GM12875 (cell line): ENCODE data around the gene GPR162.

Experiments used
- H3K4me3 ChIP-seq: one replicate; pipeline ENCODE4 v1.5.1; 2011; ENCODE audit warnings: low read depth, low read length, control low read depth
- TF ChIP-seq, protein P1 (sequence below): IDR thresholded peaks from 2 replicates; pipeline ENCODE4 v1.5.1; 2011; ENCODE audit warnings: low read depth, mild to moderate bottlenecking, control low read depth, inconsistent platforms, low read length, moderate library complexity, borderline replicate concordance; ENCODE audit not compliant: insufficient read depth

The GPR162 gene

DNA sequence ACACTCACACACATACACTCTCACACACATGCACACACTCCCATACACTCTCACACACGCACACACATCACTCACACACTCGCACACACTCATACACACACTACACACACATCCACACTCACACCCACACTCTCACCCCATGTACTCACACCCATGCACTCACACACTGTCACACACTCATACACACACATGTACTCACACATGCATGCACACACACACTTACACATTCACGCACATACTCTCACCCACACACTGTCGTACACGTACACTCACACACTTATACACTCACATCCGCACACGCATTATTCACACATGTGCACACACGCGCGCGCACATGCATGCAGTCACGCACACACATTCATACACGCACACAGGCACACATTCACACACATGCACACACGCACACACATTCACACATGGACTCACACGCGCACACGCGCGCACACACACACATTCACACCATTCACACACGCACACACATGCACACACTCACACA lies 3.9 kb upstream of the GPR162 start:
- H3K4me3 ChIP-seq: no peak overlapping the region
- TF ChIP-seq, protein P1, sequence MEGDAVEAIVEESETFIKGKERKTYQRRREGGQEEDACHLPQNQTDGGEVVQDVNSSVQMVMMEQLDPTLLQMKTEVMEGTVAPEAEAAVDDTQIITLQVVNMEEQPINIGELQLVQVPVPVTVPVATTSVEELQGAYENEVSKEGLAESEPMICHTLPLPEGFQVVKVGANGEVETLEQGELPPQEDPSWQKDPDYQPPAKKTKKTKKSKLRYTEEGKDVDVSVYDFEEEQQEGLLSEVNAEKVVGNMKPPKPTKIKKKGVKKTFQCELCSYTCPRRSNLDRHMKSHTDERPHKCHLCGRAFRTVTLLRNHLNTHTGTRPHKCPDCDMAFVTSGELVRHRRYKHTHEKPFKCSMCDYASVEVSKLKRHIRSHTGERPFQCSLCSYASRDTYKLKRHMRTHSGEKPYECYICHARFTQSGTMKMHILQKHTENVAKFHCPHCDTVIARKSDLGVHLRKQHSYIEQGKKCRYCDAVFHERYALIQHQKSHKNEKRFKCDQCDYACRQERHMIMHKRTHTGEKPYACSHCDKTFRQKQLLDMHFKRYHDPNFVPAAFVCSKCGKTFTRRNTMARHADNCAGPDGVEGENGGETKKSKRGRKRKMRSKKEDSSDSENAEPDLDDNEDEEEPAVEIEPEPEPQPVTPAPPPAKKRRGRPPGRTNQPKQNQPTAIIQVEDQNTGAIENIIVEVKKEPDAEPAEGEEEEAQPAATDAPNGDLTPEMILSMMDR: no peak

DNA sequence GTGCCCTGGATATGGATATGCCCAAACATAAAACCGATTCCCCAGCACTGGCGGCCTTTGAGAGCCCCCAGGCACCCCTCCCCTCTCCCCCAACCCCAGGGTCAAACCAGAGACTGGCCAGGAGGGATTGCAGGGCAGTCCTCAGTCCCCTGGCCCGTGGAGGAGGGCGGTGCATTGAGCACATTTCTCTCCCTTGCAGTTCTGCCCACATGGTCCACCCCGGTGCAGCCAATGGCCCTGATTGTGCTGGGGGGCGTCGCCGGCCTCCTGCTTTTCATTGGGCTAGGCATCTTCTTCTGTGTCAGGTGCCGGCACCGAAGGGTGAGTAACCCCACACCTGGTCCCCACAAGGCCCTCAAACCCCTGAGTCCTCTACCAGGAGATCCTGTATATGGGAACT lies 3.4 kb upstream of the GPR162 start:
- TF ChIP-seq, protein P1: no peak

GRCh38 chr12:6818645-6819044 lies 3.0 kb upstream of the GPR162 start:
- H3K4me3 ChIP-seq: no peak overlapping the region
- TF ChIP-seq, protein P1: no peak

More for the DNA sequence above, 3.4 kb upstream of the GPR162 start:
- H3K4me3 ChIP-seq: no peak overlapping the region

GRCh38 chr12:6819106-6820030 lies 2.3 kb upstream of the GPR162 start:
- TF ChIP-seq, protein P1: peak; percentile 10; the same call in 1 of the 2 replicates
- no peak overlapping the region for H3K4me3 ChIP-seq

GRCh38 chr12:6820166-6820565 lies 1.5 kb upstream of the GPR162 start:
- H3K4me3 ChIP-seq: no peak overlapping the region
- TF ChIP-seq, protein P1: no peak

- H3K4me3 ChIP-seq: no peak overlapping the region
Measured at GRCh38 chr12:6822426-6823135, 960 bp downstream of the GPR162 start.

More at GRCh38 chr12:6822426-6823135, 960 bp downstream of the GPR162 start:
- TF ChIP-seq, protein P1: no peak
